GM21786 (cell line): ENCODE results near the gene TEX36.
"Not testable (repeated sequence)": the region's sequence is repeated elsewhere in the genome, so short reads cannot be mapped to it uniquely, and the experiment has no call there.

Experiments
- ATAC-seq: cut with Tn5 transposase; IDR thresholded peaks from one replicate; pipeline ENCODE4 v1.9.1; 2021; ENCODE audit not compliant: unreplicated experiment

The TEX36 gene

GRCh38 chr10:125692601-125693523 lies 9.9 kb upstream of the TEX36 start:
- no peak for ATAC-seq

- no peak for ATAC-seq
Measured at GRCh38 chr10:125692196-125692595, 9.2 kb upstream of the TEX36 start.

DNA sequence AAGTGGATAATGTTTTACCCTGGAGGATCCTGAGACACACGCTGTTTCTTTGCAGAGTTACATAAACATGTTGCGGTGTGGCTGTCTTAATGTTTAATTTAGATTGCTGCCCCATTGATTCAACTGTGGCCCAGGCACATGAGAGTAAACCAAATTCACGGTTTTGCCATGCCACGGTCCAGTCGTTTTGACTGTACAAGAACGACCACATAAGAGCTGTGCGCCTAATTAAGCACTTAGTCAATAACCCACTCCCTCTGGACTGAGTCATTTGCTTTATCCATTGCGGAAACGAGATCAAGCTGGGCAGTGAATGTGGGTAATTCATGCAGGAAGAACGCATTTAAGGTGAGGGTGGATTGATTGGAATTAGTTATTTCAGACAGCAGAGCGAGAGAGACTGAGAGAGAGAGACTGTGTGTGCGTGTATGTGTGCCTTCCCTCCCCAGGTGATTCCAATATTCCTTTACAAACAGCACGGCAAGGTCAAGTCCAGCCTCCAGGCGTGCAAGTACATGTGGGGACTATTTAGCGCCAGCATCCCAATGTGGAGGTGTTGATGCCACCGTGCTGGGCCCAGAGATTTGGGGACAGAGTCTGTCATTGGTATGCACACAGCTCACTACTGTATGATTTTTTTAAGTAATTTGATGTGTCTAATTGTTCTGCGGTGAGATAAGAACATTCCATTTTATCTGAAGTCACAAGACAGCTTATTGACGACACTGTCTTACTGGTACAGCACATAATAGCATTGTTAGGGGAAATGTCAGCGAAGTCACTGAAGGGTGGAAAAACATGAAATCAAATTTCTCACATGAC lies 8.4 kb upstream of the TEX36 start:
- ATAC-seq = no peak

DNA sequence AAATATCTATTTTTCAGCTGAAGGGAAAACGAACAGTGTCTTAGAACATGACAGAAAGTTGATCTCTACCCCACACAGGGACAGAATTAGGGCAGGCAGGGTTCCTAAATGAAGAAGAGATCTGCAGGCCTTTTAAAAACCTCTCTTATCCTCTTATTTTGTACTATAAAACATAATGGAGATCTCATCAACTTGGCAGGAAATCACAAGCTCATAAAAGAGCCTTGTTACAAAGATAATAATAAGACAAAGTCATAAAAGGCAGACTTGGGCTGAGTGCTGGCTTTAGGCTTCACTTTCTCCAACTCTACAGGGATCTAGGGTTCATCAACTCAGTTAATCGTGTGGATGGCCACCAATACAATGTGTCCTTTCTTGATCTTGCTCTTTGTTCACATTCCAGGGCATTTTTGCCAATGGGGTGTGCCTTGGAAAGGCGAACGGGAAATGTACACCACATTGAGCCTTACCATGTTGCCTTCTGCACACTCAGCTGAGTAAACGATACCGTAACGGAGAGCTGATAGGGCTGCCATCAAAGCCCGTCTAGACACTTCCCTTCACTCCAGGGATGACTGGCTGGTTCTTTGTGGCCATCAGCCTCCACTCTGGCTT lies 7.1 kb upstream of the TEX36 start:
- no peak for ATAC-seq

DNA sequence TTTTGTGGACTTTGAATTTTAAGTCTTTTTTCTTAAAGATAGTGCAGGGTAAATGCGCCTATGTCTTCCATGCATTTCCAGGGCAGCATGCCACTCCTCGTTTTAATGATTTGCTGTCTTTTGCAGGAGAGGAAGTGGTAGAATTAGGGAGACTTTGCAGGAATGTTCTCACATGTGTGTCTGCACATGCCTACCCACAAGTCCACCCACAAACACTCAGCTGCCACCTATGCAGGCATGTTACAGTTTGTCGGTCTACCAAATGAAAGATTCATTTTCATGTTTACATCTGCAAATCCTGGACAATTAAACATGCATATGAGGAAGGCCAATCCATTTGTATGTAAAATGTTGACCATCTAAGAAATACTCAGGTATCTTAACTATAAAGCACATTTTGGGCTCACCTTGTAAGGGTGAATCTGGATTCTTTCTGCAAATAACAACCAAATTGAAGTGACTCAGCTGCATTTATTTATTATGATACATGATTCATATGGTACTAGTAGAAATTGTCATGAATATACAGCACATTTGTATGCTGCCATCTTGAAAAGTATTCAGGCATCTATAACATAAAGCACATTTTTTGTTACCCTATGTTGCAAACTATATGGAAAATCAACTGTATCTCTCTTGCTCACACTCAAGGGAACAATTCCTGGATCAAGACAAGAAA lies 4.7 kb upstream of the TEX36 start:
- ATAC-seq = no peak

- ATAC-seq = no peak
Measured at GRCh38 chr10:125684581-125684980, 1.6 kb upstream of the TEX36 start.

- ATAC-seq = no peak
Measured at GRCh38 chr10:125683821-125684220, 858 bp upstream of the TEX36 start.

GRCh38 chr10:125679436-125679835 lies 3.5 kb downstream of the TEX36 start:
- ATAC-seq = no peak

- ATAC-seq = no peak
Measured at GRCh38 chr10:125672884-125673283, 10.1 kb downstream of the TEX36 start.

DNA sequence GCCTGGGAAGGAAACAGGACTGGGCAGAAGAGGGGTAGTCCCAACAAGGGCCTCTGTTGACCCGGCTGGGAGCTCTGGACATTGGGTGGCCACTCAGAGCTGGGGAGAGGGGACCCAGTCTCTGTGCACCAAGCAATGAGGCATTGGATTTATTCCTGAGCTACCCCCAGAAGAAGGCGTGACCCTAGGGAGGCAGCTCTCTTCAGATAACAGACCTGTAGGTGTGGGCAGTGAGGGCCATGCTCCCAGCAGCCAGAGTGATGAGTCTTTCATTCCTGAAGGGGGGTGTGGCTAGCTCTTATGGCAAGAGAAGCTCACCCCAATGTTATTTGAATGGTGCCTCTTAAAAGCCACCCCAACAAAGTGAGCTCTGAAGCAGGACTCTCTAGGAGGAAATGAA lies 20.4 kb downstream of the TEX36 start:
- no peak for ATAC-seq

GRCh38 chr10:125661941-125662515 lies 20.9 kb downstream of the TEX36 start:
- ATAC-seq = no peak

DNA sequence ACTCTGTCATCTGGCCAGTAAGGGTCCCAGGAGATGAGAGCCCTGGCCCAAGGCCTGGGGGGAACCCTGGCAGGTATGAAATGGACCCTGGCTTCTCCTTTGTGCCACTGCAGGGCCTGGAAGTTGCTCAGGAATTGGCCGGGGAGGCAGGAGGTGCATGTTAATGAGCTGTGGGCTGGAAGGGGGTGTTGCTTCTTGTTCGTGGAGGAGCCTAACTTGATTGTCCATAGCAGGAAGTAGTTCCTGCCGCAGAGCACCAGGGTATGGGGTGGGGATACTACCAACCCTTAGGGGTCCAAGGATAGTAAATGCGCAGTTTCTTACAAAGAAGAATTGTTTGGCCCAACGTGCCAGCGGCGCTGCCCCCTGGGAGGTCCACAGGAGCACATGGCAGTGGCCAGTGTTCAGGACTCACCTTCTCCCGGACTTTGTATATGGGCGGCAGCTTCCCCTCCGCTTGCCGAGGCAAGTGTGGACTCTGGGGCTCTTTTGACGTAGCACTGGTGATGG lies 21.5 kb downstream of the TEX36 start:
- ATAC-seq = no peak

- no peak for ATAC-seq
Measured at GRCh38 chr10:125659071-125659470, 23.9 kb downstream of the TEX36 start.

DNA sequence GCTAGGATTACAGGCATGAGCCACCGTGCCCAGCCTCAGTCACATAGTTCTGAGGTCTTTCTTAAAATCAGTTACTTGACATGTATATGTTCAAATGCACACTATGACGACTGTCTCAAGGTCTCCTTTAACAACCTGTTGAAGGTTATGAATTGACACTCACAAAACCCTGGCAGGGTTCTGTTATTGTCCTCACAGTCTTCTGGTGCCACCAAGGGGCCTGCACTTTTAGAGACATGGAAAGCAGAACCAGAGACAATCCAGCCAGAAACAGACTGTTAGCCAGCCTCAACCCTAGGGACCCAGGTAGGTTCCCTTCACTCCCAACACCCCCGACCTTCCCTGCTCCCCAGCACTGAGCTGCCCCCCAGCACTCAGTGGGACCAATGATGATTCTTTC lies 26.4 kb downstream of the TEX36 start:
- no peak for ATAC-seq

DNA sequence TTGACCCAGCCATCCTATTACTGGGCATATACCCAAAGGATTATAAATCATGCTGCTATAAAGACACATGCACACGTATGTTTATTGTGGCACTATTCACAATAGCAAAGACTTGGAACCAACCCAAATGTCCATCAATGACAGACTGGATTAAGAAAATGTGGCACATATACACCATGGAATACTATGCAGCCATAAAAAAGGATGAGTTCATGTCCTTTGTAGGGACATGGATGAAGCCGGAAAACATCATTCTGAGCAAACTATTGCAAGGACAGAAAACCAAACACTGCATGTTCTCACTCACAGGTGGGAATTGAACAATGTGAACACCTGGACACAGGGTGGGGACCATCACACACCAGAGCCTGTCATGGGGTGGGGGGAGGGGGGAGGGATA lies 29.9 kb downstream of the TEX36 start:
- not testable (repeated sequence) for ATAC-seq

- ATAC-seq = no peak
Measured at GRCh38 chr10:125646311-125646710, 36.7 kb downstream of the TEX36 start.

GRCh38 chr10:125641398-125641797 lies 41.6 kb downstream of the TEX36 start:
- ATAC-seq = no peak

- no peak for ATAC-seq
Measured at GRCh38 chr10:125640653-125641052, 42.3 kb downstream of the TEX36 start.

DNA sequence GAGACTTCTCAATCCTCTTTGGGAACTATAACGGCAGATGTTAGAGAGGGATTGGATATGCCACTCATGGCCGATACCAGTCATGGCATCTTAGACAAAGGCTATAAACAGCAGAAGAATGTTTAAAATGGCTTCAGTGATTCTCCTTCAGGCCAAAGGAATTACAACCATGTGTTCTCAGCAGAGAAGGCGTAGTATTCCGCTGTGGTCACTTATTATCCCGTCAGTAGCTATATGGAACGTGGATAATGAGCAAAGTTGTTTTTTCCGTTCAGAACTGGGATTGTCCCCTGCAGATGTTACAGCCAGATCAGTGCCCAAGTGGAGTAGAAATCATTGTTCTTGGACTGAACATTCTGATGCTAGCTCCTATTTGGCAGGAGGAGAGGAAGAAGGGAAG lies 43.1 kb downstream of the TEX36 start:
- ATAC-seq = no peak

DNA sequence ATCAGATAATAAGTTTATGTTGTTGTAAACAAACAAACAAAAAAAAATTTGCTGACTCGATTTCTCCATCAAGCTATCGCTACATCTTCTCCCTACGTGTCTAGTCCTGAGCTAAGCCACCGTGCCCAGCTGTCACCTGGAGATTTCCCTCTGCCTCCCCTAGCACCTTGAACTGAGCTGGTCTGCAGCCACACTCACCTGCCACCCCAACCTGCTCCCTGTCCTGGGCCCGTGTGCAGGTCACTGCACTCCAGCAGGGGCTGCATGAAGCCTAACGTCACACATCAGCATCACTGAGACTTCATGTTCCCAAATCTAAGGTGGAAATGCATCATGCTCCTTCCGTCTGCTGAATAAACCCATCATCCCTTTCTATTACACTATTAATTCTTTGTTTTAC lies 44.4 kb downstream of the TEX36 start:
- ATAC-seq = no peak
